Kidney epithelial cell (primary cell): ENCODE results near the gene ARFIP2. TPM values are rescaled to one million over a fixed set of nuclear protein-coding genes. Genes with fewer than 3 reads are reported as not detected.

Experiments
- DNase-seq: peaks from one replicate; pipeline ENCODE4 v3.0.0-alpha.2; 2010; ENCODE audit warnings: low read depth
- H3K27me3 ChIP-seq: 2 replicates; pipeline ENCODE4 v1.6.0; 2011; ENCODE audit warnings: low read length; ENCODE audit not compliant: control insufficient read depth, insufficient read depth
- H3K36me3 ChIP-seq: 2 replicates; pipeline ENCODE4 v1.5.1; 2011; ENCODE audit warnings: low read length; ENCODE audit not compliant: control insufficient read depth, insufficient read depth
- H3K4me3 ChIP-seq: 2 replicates; pipeline ENCODE4 v1.5.1; 2011; ENCODE audit warnings: low read depth, mild to moderate bottlenecking, control low read depth, low read length
- total RNA-seq: library from RNA; depleted of rRNA; stranded (reverse); fragments of >200 nt; gene quantifications from 2 replicates; pipeline ENCODE4 v1.2.3, GENCODE V29; 2015
- TF ChIP-seq, protein P1 (sequence below): IDR thresholded peaks from 2 replicates; pipeline ENCODE4 v1.5.1; 2011; ENCODE audit warnings: mild to moderate bottlenecking, moderate library complexity, low read length, control low read depth, inconsistent platforms; ENCODE audit not compliant: insufficient read depth, poor library complexity, severe bottlenecking

The ARFIP2 gene
- total RNA-seq, 1 donor from 2014 or later, result 74.6 TPM

DNA sequence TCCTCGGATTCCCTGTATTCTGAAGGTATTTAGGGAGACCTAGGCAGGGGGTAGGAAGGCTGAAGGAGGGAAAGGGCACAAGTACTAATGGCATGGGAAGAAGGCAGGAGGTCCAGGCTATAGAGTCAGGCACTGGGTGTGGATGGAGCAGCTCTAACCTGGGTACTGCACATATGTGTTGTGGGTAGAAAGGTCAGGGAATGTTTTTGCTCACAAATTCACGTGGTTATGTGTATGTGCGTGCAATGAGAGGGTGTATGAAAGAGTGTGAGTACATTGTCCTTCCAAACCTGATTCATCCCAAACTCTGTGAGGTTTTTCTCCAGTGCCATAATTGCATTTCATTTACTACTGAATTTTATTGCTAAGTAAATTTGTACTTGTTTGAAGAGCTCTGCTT lies 39.1 kb upstream of the ARFIP2 start:
- no peaks in the 10 kb centered on the region for H3K27me3 ChIP-seq
- H3K36me3 ChIP-seq, result no peaks in the 10 kb centered on the region
- H3K4me3 ChIP-seq, result no peak overlapping the region
- TF ChIP-seq, protein P1, sequence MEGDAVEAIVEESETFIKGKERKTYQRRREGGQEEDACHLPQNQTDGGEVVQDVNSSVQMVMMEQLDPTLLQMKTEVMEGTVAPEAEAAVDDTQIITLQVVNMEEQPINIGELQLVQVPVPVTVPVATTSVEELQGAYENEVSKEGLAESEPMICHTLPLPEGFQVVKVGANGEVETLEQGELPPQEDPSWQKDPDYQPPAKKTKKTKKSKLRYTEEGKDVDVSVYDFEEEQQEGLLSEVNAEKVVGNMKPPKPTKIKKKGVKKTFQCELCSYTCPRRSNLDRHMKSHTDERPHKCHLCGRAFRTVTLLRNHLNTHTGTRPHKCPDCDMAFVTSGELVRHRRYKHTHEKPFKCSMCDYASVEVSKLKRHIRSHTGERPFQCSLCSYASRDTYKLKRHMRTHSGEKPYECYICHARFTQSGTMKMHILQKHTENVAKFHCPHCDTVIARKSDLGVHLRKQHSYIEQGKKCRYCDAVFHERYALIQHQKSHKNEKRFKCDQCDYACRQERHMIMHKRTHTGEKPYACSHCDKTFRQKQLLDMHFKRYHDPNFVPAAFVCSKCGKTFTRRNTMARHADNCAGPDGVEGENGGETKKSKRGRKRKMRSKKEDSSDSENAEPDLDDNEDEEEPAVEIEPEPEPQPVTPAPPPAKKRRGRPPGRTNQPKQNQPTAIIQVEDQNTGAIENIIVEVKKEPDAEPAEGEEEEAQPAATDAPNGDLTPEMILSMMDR, result no peak
- no peak for DNase-seq

DNA sequence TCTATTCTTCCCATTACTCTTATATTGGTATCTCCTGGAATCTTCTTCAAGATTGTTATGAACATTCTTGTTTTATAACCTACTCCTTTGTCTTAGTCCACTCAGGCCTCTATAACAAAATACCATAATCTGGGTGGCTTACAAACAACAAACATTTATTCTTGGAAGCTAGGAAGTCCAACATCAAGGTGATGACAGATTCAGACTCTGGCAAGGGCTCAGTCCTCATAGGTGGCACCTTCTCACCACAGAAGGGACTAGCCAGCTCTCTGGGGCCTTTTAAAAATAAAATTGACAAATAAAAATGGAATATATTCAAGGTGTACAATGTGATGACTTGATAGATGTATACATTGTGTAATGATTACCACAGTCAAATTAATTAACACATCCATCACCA lies 35.7 kb upstream of the ARFIP2 start:
- H3K27me3 ChIP-seq, result no peaks in the 10 kb centered on the region
- H3K36me3 ChIP-seq, result no peaks in the 10 kb centered on the region
- no peak for DNase-seq
- TF ChIP-seq, protein P1, result no peak
- H3K4me3 ChIP-seq, result no peak overlapping the region

DNA sequence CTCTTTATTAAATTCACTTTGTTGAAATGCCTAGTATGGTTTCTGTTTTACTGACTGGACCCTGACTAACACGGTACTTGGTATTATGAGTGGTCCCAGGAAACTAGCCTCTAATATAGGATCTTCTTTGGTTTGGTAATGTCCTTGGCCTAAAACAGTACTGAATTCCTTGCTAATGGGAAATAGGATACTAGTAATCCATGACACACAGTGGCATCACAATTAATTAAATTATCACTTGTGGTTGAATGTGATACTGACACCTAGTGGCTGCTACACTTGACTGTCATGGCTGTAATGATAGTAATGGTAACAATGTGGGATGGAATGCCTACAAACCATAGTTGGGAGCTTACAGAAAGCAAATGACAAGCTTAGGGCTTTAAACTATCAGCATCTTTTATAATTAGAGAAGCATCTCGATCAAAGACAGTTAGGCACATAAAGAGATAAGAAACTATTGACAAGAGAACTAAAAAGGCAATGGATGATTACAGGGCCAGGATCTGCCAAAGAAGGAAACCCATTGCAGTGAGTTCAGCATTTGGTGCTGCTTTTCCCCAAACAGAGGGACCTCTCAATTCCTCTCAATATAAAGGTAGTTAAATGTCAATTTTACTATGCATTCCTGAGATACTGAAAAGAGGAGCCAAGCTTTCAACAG lies 24.6 kb upstream of the ARFIP2 start:
- H3K4me3 ChIP-seq, result no peak overlapping the region
- peak; percentile 41 for DNase-seq
- TF ChIP-seq, protein P1, result peak; percentile 73
- H3K36me3 ChIP-seq, result no peaks in the 10 kb centered on the region
- no peaks in the 10 kb centered on the region for H3K27me3 ChIP-seq

DNA sequence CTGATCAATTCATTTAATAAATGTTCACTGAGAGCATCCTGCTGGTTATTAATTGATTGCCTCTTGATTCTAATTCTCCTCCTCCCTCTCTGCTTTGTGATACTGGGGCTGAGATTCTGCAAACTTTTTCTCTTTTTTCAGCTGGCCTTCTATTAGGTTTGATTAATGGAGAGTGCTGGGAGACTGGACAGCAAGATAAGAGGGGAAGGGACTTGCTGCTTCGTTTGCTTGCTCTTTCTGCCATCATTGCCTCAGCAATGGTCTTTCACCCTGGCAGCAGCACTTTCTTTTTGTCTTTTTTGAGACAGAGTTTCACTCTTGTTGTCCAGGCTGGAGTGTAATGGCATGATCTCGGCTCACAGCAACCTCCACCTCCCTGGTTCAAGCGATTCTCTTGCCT lies 23.0 kb upstream of the ARFIP2 start:
- Histone ChIP-seq H3K27me3 (no peaks in the 10 kb centered on the region), H3K4me3 (no peak overlapping the region), H3K36me3 (no peaks in the 10 kb centered on the region)
- DNase-seq, result no peak
- TF ChIP-seq, protein P1, result no peak

DNA sequence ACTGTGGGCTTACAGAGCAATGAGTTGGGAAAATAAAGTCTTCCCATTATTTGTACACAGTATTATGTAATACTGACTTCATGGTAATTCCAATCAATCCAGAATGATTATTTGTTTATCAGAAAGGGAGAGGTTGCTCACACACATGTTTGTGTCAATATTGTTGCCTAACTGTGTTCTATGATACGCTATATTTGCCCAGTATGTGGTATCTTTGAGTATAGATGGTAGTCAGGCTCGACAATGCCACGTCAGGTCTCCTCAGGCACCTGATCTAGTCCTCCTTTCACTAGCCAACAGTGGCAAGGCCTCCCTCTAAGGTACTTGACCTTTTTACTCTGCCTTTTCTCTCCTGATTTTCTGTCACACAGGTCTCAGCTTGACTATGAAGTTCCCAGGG lies 21.3 kb upstream of the ARFIP2 start:
- Histone ChIP-seq H3K27me3 (no peaks in the 10 kb centered on the region), H3K36me3 (no peaks in the 10 kb centered on the region), H3K4me3 (no peak overlapping the region)
- no peak for DNase-seq
- TF ChIP-seq, protein P1, result no peak

DNA sequence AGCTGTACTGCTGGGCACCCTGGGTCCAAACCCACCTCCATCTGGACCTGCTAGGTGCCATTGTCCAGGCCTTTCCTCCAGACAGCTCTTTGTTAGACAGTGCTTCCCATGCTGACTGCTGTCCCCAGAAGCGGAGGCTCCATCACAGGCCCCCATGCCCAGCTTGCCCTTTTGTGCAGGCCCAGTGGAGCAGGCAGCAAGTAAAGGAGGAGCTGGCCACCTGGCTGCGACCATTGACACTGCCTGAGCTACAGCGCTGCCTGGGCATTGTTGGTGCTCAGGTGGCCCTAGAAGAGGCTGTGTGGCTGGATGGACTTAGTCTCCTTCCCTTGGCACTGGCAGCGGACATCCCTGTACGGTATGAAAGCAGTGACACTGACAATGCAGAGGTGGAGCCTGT lies 17.4 kb upstream of the ARFIP2 start:
- no peak overlapping the region for H3K4me3 ChIP-seq
- H3K27me3 ChIP-seq, result no peaks in the 10 kb centered on the region
- DNase-seq, result no peak
- H3K36me3 ChIP-seq, result no peaks in the 10 kb centered on the region
- TF ChIP-seq, protein P1, result no peak
